ENCODE data around the gene VWA8.
"Not testable (repeated sequence)": the region's sequence is repeated elsewhere in the genome, so short reads cannot be mapped to it uniquely, and the experiment has no call there.

The VWA8 gene

GRCh38 chr13:41842036-41842620 is 118.8 kb downstream of the VWA8 start:
- DNase-seq, result no peak

GRCh38 chr13:41837629-41838028 is 123.3 kb downstream of the VWA8 start:
- no peak for DNase-seq

- DNase-seq, result no peak
These were observed 125.0 kb downstream of the VWA8 start for GRCh38 chr13:41835871-41836270.

GRCh38 chr13:41834697-41835096 is 126.2 kb downstream of the VWA8 start:
- DNase-seq, result not testable (repeated sequence)

GRCh38 chr13:41833831-41834230 is 127.1 kb downstream of the VWA8 start:
- no peak for DNase-seq

GRCh38 chr13:41833201-41833600 is 127.7 kb downstream of the VWA8 start:
- DNase-seq, result no peak

- no peak for DNase-seq
These were observed 133.2 kb downstream of the VWA8 start for GRCh38 chr13:41827507-41828213.

GRCh38 chr13:41825691-41826090 is 135.2 kb downstream of the VWA8 start:
- DNase-seq, result no peak

GRCh38 chr13:41823476-41823875 is 137.4 kb downstream of the VWA8 start:
- no peak for DNase-seq

- DNase-seq, result no peak
These were observed 138.3 kb downstream of the VWA8 start for GRCh38 chr13:41822560-41822959.

- no peak for DNase-seq
These were observed 139.7 kb downstream of the VWA8 start for GRCh38 chr13:41821238-41821594.

GRCh38 chr13:41820581-41821237 is 140.2 kb downstream of the VWA8 start:
- DNase-seq, result no peak

- no peak for DNase-seq
These were observed 144.9 kb downstream of the VWA8 start for GRCh38 chr13:41816057-41816456.

GRCh38 chr13:41813426-41813825 is 147.5 kb downstream of the VWA8 start:
- DNase-seq, result no peak

- DNase-seq, result no peak
These were observed 148.1 kb downstream of the VWA8 start for GRCh38 chr13:41812851-41813250.

- DNase-seq, result no peak
These were observed 148.7 kb downstream of the VWA8 start for GRCh38 chr13:41812237-41812636.

- DNase-seq, result no peak
These were observed 149.3 kb downstream of the VWA8 start for GRCh38 chr13:41811588-41812021.

- DNase-seq, result no peak
These were observed 150.9 kb downstream of the VWA8 start for GRCh38 chr13:41809962-41810361.

- not testable (repeated sequence) for DNase-seq
These were observed 157.5 kb downstream of the VWA8 start for GRCh38 chr13:41803445-41803735.

GRCh38 chr13:41802684-41803444 is 158.0 kb downstream of the VWA8 start:
- DNase-seq, result no peak

GRCh38 chr13:41802043-41802683 is 158.7 kb downstream of the VWA8 start:
- no peak for DNase-seq

- no peak for DNase-seq
These were observed 169.9 kb downstream of the VWA8 start for GRCh38 chr13:41791056-41791455.

GRCh38 chr13:41788552-41788951 is 172.4 kb downstream of the VWA8 start:
- no peak for DNase-seq
